Glutamatergic neuron (in vitro differentiated cells): ENCODE results near the gene PAK1. TPM values are rescaled to one million over a fixed set of nuclear protein-coding genes. Genes with fewer than 3 reads are reported as not detected.

Source experiments
- DNase-seq: peaks from one replicate; pipeline ENCODE4 v3.0.0; 2022
- H3K27ac Mint-ChIP-seq: one replicate; pipeline ENCODE4 v1.8.0; 2020; ENCODE audit warnings: mild to moderate bottlenecking, mixed read lengths, inconsistent platforms; ENCODE audit not compliant: unreplicated experiment
- H3K27me3 Mint-ChIP-seq: one replicate; pipeline ENCODE4 v1.8.0; 2020; ENCODE audit warnings: mild to moderate bottlenecking, moderate library complexity, mixed read lengths, inconsistent platforms; ENCODE audit not compliant: unreplicated experiment
- H3K36me3 Mint-ChIP-seq: one replicate; pipeline ENCODE4 v1.8.0; 2020; ENCODE audit warnings: mild to moderate bottlenecking, mixed read lengths, inconsistent platforms; ENCODE audit not compliant: unreplicated experiment
- H3K4me1 Mint-ChIP-seq: one replicate; pipeline ENCODE4 v1.8.0; 2020; ENCODE audit warnings: mild to moderate bottlenecking, low read depth, mixed read lengths, inconsistent platforms; ENCODE audit not compliant: unreplicated experiment
- H3K4me3 Mint-ChIP-seq: one replicate; pipeline ENCODE4 v1.8.0; 2020; ENCODE audit warnings: mild to moderate bottlenecking, mixed read lengths, inconsistent platforms; ENCODE audit not compliant: unreplicated experiment
- H3K9me3 Mint-ChIP-seq: one replicate; pipeline ENCODE4 v1.8.0; 2020; ENCODE audit warnings: mild to moderate bottlenecking, moderate library complexity, mixed read lengths, inconsistent platforms; ENCODE audit not compliant: unreplicated experiment
- CTCF ChIP-seq: fragments of 200-600 bp; sonication (generic); IDR thresholded peaks from one replicate; pipeline ENCODE4 v1.5.0; 2021; ENCODE audit not compliant: partially characterized antibody, unreplicated experiment
- total RNA-seq: library from RNA; stranded (reverse); fragmentation: NEBNext Ultra II Directional; extraction: Animal tissue kit (Norgen Biotek cat#: 25700); gene quantifications from one replicate; pipeline ENCODE4 v1.2.1, GENCODE V29; 2021; ENCODE audit not compliant: unreplicated experiment

The PAK1 gene
- total RNA-seq, 1 donor from 2014 or later: 126 TPM

GRCh38 chr11:77487790-77488189 lies 13.9 kb upstream of the PAK1 start:
- Mint-ChIP-seq H3K27ac (no peak overlapping the region), H3K36me3 (peaks cover 19% of the 10 kb centered on the region), H3K27me3 (peaks cover 5% of the 10 kb centered on the region), H3K4me3 (no peak overlapping the region), H3K4me1 (peaks cover 2% of the 10 kb centered on the region), H3K9me3 (no peaks in the 10 kb centered on the region)
- TF ChIP-seq CTCF: no peak
- DNase-seq: no peak

DNA sequence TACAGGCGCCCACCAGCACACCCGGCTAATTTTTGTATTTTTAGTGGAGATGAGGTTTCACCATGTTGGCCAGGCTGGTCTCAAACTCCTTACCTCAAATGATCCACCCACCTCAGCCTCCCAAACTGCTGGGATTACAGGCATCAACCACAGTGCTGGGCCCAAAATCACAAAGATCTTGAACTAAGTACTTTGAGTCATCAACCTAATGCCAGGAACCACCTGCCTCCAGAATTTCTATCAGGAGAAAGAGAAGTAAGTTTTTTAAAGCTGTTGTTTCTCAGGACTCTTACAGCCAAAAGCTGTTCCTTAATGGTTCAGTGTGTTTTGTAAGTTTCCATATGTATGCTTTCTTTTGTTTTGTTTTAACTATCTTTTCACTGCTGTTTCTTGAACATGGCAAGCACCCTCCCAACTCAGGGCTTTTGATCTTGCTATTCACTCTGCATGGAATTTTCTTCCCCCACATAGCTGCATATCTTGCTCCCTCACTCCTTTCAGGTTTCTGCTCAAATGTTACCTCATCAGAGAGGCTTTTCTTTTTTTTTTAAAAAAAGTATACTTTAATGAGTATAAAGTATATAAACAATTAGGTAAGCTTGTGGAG lies 6.0 kb upstream of the PAK1 start:
- no peak for TF ChIP-seq CTCF
- Mint-ChIP-seq H3K9me3 (peaks cover 7% of the 10 kb centered on the region), H3K36me3 (no peaks in the 10 kb centered on the region), H3K27ac (no peak overlapping the region), H3K4me1 (no peaks in the 10 kb centered on the region), H3K27me3 (peaks cover 2% of the 10 kb centered on the region), H3K4me3 (no peak overlapping the region)
- no peak for DNase-seq

DNA sequence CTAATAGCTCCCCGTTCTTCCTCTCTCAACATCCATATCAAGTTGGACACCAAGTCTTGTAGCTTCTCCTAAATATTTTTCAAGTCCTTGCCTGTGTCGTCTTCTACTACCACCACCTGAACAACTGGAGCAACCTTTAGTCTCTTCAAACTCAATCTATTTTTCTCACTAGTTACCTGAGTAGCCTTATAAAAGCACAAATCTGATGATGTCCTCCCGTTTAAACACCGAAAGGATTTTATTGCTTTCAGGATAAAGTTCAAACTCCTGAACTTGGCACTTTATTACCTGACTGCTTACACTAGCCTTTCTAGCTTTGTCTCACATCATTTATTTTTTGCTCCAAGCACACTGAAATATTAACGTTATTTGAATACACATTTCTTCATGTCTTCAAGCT lies 1.3 kb upstream of the PAK1 start:
- DNase-seq: no peak
- H3K4me3 Mint-ChIP-seq: peak overlapping the region; percentile 65
- TF ChIP-seq CTCF: no peak
- H3K27ac Mint-ChIP-seq: no peak overlapping the region
- peaks cover 22% of the 10 kb centered on the region for H3K9me3 Mint-ChIP-seq
- no peaks in the 10 kb centered on the region for H3K36me3 Mint-ChIP-seq
- peaks cover 10% of the 10 kb centered on the region for H3K27me3 Mint-ChIP-seq
- peaks cover 19% of the 10 kb centered on the region for H3K4me1 Mint-ChIP-seq

DNA sequence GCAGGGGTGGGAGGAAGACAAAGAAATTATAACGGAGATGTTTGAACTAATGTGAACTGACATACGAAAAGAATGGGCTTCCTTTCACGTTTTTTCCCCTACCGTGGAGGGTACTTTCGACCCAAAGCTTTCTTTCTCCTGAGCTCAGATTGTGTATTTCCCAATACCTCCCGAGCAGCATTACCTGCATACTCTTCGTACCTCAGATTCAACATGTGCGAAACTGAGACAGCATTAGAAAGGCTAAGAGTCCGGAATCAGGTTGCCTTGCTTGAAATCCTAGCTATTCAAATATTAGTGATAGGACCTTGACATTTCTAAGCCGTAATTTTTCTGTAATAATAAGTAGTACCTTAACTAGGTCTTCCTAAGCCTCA lies 778 bp upstream of the PAK1 start:
- Mint-ChIP-seq H3K4me3 (peak overlapping the region; percentile 91), H3K4me1 (peaks cover 20% of the 10 kb centered on the region), H3K27me3 (peaks cover 10% of the 10 kb centered on the region), H3K27ac (peak overlapping the region; percentile 96), H3K9me3 (peaks cover 22% of the 10 kb centered on the region), H3K36me3 (no peaks in the 10 kb centered on the region)
- no peak for DNase-seq
- TF ChIP-seq CTCF: no peak

DNA sequence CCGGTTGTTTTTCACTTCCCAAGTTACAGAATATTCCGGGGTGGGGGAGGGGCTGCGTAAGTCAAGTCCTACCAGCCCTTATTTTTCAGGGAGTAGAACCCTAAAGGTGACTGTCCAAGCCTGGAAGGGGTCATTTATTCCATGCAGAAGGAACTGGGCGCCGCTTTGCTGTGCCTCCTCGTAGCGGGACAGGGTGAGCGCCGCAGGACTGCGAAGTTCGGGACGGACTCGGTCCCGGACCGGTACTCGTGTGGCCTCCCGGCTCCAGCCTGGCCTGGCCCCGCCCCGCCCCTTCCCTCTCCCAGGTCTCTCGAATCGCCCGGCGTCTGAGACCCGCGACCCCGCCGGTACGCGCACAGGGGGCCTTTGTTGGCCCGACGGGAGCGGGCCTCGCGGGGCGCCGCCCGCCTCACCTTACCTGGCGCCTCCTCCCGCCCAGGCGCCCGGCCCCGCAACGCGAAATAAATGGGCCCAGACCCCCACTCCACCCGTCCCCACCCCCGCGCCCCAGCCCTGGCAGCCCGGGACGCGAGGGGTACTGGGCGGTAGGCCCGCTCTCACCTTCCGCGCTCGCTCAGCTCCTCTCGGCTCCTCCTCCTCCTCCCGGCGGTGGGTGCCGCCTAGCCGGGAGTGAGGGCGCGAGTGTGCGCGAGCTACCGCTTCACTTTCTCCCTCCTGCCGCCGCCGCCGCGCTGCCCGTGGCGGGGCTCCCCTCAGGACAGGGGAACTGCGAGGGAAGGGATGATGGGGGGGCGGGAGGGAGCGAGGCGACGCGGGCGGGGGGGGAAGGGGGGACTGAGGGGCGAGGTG lies 698 bp downstream of the PAK1 start:
- DNase-seq: peak; percentile 69
- no peak for TF ChIP-seq CTCF
- H3K9me3 Mint-ChIP-seq: peaks cover 21% of the 10 kb centered on the region
- peak overlapping the region; percentile 89 for H3K4me3 Mint-ChIP-seq
- H3K4me1 Mint-ChIP-seq: peaks cover 27% of the 10 kb centered on the region
- no peaks in the 10 kb centered on the region for H3K36me3 Mint-ChIP-seq
- peak overlapping the region; percentile 94 for H3K27ac Mint-ChIP-seq
- peaks cover 10% of the 10 kb centered on the region for H3K27me3 Mint-ChIP-seq
